ENCODE measurements around the gene SWT1.
"Not testable (repeated sequence)": the region's sequence is repeated elsewhere in the genome, so short reads cannot be mapped to it uniquely, and the experiment has no call there.

The SWT1 gene

DNA sequence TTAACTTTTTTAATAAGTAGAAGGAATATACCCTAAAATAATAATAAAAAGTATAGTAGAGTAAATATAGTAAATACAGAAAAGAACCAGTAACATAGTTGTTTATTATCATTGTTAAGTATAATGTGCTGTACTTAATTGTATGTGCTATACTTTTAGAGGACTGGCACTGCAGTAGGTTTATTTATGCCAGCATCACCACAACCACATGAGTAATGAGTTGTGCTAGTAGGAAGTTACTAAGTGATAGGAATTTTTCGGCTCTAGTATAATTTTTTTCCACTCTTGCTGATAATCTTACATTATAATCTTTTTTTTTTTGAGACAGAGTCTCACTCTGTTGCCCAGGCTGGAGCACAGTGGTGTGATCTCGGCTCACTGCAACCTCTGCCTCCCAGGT, 88.5 kb downstream of the SWT1 start:
- Histone ChIP-seq H2AFZ (ENCODE audit: low read length, unreplicated experiment) (no peak overlapping the region), H3K79me2 (ENCODE audit: control insufficient read depth, insufficient read depth, low read length, unreplicated experiment) (no peaks in the 10 kb centered on the region), H3K27ac (ENCODE audit: low read depth, low read length) (no peak overlapping the region), H3K27me3 (ENCODE audit: insufficient read depth, low read length) (no peaks in the 10 kb centered on the region), H3K4me1 (ENCODE audit: control insufficient read depth, insufficient read depth, low read length, unreplicated experiment) (peaks cover 4% of the 10 kb centered on the region), H3K36me3 (ENCODE audit: insufficient read depth, low read length) (no peaks in the 10 kb centered on the region), H3K4me3 (ENCODE audit: low read depth, low read length) (no peak overlapping the region)

DNA sequence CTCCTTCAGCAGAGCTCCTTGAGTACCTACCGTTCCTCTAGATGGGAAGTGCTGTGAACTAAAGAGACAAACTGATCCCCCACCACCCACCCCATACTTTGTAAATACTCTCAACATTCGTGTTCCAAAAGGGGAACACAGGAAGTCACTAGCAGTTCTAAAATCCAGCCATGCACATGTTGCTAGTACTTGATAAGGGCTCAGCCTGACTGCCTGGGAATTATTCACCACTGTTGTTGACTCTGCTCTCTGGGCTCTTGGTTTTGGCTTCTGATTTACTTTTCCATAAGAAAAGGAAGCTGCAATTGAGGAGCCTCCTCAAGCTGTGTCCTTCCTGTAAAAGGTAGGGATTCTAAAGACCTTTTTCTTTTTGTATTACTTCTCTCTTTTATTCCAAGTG, 92.6 kb downstream of the SWT1 start:
- no peaks in the 10 kb centered on the region for H3K79me2 ChIP-seq (ENCODE audit: control insufficient read depth, insufficient read depth, low read length, unreplicated experiment)
- no peak overlapping the region for H2AFZ ChIP-seq (ENCODE audit: low read length, unreplicated experiment)
- no peaks in the 10 kb centered on the region for H3K36me3 ChIP-seq (ENCODE audit: insufficient read depth, low read length)
- no peak overlapping the region for H3K27ac ChIP-seq (ENCODE audit: low read depth, low read length)
- no peak overlapping the region for H3K4me3 ChIP-seq (ENCODE audit: low read depth, low read length)
- no peaks in the 10 kb centered on the region for H3K27me3 ChIP-seq (ENCODE audit: insufficient read depth, low read length)
- no peaks in the 10 kb centered on the region for H3K4me1 ChIP-seq (ENCODE audit: control insufficient read depth, insufficient read depth, low read length, unreplicated experiment)

DNA sequence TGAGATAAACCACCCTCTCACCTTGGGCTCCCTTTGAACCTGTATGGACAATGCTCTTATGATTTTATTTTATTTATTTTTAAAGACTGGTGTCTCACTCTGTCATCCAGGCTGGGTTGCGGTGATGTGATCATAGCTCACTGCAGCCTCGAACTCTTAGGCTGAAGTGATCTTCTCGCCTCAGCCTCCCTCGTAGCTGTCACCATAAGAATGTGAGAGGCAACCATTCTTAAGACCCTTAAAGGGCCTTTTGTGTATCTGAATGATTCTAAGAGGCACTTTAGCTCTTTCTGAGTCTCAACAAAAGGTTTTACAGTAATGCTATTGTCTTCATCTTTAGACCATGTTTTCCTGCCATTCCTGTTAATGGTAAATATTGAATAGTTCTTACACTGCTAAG, 93.1 kb downstream of the SWT1 start:
- no peak overlapping the region for H3K27ac ChIP-seq (ENCODE audit: low read depth, low read length)

DNA sequence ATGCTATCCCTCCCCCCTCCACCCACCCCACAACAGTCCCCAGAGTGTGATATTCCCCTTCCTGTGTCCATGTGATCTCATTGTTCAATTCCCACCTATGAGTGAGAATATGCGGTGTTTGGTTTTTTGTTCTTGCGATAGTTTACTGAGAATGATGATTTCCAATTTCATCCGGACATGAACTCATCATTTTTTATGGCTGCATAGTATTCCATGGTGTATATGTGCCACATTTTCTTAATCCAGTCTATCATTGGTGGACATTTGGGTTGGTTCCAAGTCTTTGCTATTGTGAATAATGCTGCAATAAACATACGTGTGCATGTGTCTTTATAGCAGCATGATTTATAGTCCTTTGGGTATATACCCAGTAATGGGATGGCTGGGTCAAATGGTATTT, 95.0 kb downstream of the SWT1 start:
- not testable (repeated sequence) for H3K4me3 ChIP-seq (ENCODE audit: low read depth, low read length); H3K4me1 ChIP-seq (ENCODE audit: control insufficient read depth, insufficient read depth, low read length, unreplicated experiment); H3K79me2 ChIP-seq (ENCODE audit: control insufficient read depth, insufficient read depth, low read length, unreplicated experiment); H2AFZ ChIP-seq (ENCODE audit: low read length, unreplicated experiment); H3K27ac ChIP-seq (ENCODE audit: low read depth, low read length); H3K36me3 ChIP-seq (ENCODE audit: insufficient read depth, low read length); H3K27me3 ChIP-seq (ENCODE audit: insufficient read depth, low read length)

More for the DNA sequence above, 93.1 kb downstream of the SWT1 start:
- Histone ChIP-seq H3K79me2 (ENCODE audit: control insufficient read depth, insufficient read depth, low read length, unreplicated experiment) (no peaks in the 10 kb centered on the region), H3K4me1 (ENCODE audit: control insufficient read depth, insufficient read depth, low read length, unreplicated experiment) (no peaks in the 10 kb centered on the region), H3K4me3 (ENCODE audit: low read depth, low read length) (no peak overlapping the region), H2AFZ (ENCODE audit: low read length, unreplicated experiment) (no peak overlapping the region), H3K27me3 (ENCODE audit: insufficient read depth, low read length) (no peaks in the 10 kb centered on the region), H3K36me3 (ENCODE audit: insufficient read depth, low read length) (no peaks in the 10 kb centered on the region)

DNA sequence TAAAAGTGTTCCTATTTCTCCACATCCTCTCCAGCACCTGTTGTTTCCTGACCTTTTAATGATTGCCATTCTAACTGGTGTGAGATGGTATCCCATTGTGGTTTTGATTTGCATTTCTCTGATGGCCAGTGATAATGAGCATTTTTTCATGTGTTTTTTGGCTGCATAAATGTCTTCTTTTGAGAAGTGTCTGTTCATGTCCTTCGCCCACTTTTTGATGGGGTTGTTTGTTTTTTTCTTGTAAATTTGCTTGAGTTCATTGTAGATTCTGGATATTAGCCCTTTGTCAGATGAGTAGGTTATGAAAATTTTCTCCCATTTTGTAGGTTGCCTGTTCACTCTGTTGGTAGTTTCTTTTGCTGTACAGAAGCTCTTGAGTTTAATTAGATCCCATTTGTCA, 95.4 kb downstream of the SWT1 start:
- H3K36me3 ChIP-seq (ENCODE audit: insufficient read depth, low read length); H2AFZ ChIP-seq (ENCODE audit: low read length, unreplicated experiment); H3K27me3 ChIP-seq (ENCODE audit: insufficient read depth, low read length); H3K4me3 ChIP-seq (ENCODE audit: low read depth, low read length); H3K79me2 ChIP-seq (ENCODE audit: control insufficient read depth, insufficient read depth, low read length, unreplicated experiment); H3K27ac ChIP-seq (ENCODE audit: low read depth, low read length); H3K4me1 ChIP-seq (ENCODE audit: control insufficient read depth, insufficient read depth, low read length, unreplicated experiment): not testable (repeated sequence)

DNA sequence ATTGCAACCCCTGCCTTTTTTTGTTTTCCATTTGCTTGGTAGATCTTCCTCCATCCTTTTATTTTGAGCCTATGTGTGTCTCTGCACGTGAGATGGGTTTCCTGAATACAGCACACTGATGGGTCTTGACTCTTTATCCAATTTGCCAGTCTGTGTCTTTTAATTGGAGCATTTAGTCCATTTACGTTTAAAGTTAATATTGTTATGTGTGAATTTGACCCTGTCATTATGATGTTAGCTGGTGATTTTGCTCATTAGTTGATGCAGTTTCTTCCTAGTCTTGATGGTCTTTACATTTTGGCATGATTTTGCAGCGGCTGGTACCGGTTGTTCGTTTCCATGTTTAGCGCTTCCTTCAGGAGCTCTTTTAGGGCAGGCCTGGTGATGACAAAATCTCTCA, 98.6 kb downstream of the SWT1 start:
- not testable (repeated sequence) for H3K79me2 ChIP-seq (ENCODE audit: control insufficient read depth, insufficient read depth, low read length, unreplicated experiment); H3K27ac ChIP-seq (ENCODE audit: low read depth, low read length); H3K4me3 ChIP-seq (ENCODE audit: low read depth, low read length); H3K36me3 ChIP-seq (ENCODE audit: insufficient read depth, low read length); H2AFZ ChIP-seq (ENCODE audit: low read length, unreplicated experiment); H3K27me3 ChIP-seq (ENCODE audit: insufficient read depth, low read length)
- peaks cover 17% of the 10 kb centered on the region for H3K4me1 ChIP-seq (ENCODE audit: control insufficient read depth, insufficient read depth, low read length, unreplicated experiment)

DNA sequence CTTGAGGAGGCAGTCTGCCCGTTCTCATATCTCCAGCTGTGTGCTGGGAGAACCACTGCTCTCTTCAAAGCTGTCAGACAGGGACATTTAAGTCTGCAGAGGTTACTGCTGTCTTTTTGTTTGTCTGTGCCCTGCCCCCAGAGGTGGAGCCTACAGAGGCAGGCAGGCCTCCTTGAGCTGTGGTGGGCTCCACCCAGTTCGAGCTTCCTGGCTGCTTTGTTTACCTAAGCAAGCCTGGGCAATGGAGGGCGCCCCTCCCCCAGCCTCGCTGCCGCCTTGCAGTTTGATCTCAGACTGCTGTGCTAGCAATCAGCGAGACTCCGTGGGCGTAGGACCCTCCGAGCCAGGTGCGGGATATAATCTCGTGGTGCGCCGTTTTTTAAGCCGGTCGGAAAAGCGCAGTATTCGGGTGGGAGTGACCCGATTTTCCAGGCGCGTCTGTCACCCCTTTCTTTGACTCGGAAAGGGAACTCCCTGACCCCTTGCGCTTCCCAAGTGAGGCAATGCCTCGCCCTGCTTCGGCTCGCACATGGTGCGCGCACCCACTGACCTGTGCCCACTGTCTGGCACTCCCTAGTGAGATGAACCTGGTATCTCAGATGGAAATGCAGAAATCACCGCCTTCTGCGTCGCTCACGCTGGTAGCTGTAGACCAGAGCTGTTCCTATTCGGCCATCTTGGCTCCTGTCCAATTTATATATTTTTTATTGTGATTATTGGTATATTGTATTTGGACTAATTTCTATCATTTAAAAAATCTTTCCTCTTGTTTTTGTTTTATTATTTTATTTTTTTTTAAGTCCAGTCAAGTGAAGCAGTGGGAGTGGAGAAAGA, 100.4 kb downstream of the SWT1 start:
- not testable (repeated sequence) for H3K27me3 ChIP-seq (ENCODE audit: insufficient read depth, low read length); H3K4me3 ChIP-seq (ENCODE audit: low read depth, low read length); H3K79me2 ChIP-seq (ENCODE audit: control insufficient read depth, insufficient read depth, low read length, unreplicated experiment); H2AFZ ChIP-seq (ENCODE audit: low read length, unreplicated experiment); H3K36me3 ChIP-seq (ENCODE audit: insufficient read depth, low read length); H3K27ac ChIP-seq (ENCODE audit: low read depth, low read length)
- peaks cover 20% of the 10 kb centered on the region for H3K4me1 ChIP-seq (ENCODE audit: control insufficient read depth, insufficient read depth, low read length, unreplicated experiment)

DNA sequence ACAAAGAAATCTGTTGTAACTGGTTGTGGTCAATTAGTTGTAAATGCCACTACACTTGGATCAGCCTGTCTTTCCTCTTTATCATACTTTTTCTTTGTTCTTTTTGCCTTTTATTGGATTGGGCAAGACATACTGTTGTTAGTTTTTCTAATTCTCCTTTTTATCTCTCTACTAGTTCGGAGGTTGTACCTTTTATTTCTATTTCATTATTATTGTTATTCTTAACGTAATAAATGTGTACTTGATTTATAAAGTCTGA, 100.9 kb downstream of the SWT1 start:
- no peaks in the 10 kb centered on the region for H3K36me3 ChIP-seq (ENCODE audit: insufficient read depth, low read length)
- no peaks in the 10 kb centered on the region for H3K27me3 ChIP-seq (ENCODE audit: insufficient read depth, low read length)
- H3K27ac ChIP-seq (ENCODE audit: low read depth, low read length), result no peak overlapping the region
- H3K4me1 ChIP-seq (ENCODE audit: control insufficient read depth, insufficient read depth, low read length, unreplicated experiment), result peaks cover 20% of the 10 kb centered on the region
- H3K4me3 ChIP-seq (ENCODE audit: low read depth, low read length), result no peak overlapping the region
- no peak overlapping the region for H2AFZ ChIP-seq (ENCODE audit: low read length, unreplicated experiment)
- no peaks in the 10 kb centered on the region for H3K79me2 ChIP-seq (ENCODE audit: control insufficient read depth, insufficient read depth, low read length, unreplicated experiment)

DNA sequence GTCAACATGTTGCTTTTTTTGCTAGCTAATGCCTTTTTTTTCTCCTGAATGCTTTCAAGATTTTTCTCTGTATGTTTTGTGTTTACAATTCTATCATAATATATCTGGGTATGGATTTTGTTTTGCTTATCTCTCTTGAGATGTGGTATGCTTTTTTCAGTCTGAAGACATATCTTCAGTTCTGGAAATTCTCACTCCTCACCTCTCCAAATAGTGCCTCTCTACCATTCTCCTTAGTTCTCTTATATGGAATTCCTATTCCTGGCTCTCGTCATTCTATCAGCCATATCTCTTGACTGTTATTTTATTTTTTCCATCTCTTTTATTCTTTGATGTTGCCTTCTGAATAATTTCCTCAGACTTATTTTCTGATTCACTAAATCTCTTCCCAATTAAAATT, 101.7 kb downstream of the SWT1 start:
- H3K4me3 ChIP-seq (ENCODE audit: low read depth, low read length), result no peak overlapping the region
- H2AFZ ChIP-seq (ENCODE audit: low read length, unreplicated experiment), result no peak overlapping the region
- H3K4me1 ChIP-seq (ENCODE audit: control insufficient read depth, insufficient read depth, low read length, unreplicated experiment), result peaks cover 20% of the 10 kb centered on the region
- H3K36me3 ChIP-seq (ENCODE audit: insufficient read depth, low read length), result no peaks in the 10 kb centered on the region
- no peaks in the 10 kb centered on the region for H3K79me2 ChIP-seq (ENCODE audit: control insufficient read depth, insufficient read depth, low read length, unreplicated experiment)
- H3K27ac ChIP-seq (ENCODE audit: low read depth, low read length), result no peak overlapping the region
- no peaks in the 10 kb centered on the region for H3K27me3 ChIP-seq (ENCODE audit: insufficient read depth, low read length)

DNA sequence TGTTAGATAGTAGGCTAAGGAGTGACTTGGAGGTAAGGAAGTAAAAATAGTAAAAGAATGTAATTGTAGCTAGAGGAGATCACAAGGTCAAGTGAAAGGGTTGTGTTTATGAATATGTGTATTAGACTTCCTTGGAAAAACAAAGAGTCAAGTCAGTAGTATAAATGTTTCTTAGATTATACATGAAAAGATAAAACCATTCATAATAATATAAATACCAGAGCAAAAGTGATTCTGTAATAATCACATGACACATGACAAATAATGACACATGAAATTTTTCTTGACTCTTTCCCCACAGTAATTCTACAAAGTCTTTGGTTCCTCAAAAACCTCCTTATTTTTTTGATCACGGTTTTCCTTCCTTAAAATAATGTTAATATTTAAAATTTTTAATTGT, 103.6 kb downstream of the SWT1 start:
- H3K36me3 ChIP-seq (ENCODE audit: insufficient read depth, low read length), result no peaks in the 10 kb centered on the region
- peak overlapping the region; percentile 44; the same call in 1 of the 2 replicates for H3K27ac ChIP-seq (ENCODE audit: low read depth, low read length)
- no peak overlapping the region for H2AFZ ChIP-seq (ENCODE audit: low read length, unreplicated experiment)

DNA sequence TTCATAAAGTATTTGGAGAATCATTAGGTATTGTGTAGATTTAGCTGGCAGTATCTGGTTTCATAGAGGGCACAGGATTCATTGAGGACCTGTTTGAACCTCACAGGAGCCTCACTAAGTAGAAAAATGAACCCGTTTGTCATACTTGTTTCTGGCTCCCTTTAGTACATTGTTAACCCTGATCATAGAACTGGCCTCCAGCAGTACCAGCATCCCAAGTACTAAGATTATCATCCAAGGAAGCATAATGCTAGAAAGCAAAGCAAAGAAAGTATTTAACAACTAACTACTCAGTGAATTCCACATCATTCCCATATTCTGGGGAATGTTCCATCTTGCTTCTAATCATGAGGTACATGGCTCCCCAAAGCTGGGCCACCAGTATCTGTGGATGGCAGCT, 105.2 kb downstream of the SWT1 start:
- Histone ChIP-seq H3K4me1 (ENCODE audit: control insufficient read depth, insufficient read depth, low read length, unreplicated experiment) (peaks cover 20% of the 10 kb centered on the region), H3K27ac (ENCODE audit: low read depth, low read length) (no peak overlapping the region), H2AFZ (ENCODE audit: low read length, unreplicated experiment) (no peak overlapping the region)

More for the DNA sequence above, 103.6 kb downstream of the SWT1 start:
- Histone ChIP-seq H3K4me1 (ENCODE audit: control insufficient read depth, insufficient read depth, low read length, unreplicated experiment) (peaks cover 20% of the 10 kb centered on the region), H3K27me3 (ENCODE audit: insufficient read depth, low read length) (no peaks in the 10 kb centered on the region), H3K79me2 (ENCODE audit: control insufficient read depth, insufficient read depth, low read length, unreplicated experiment) (no peaks in the 10 kb centered on the region), H3K4me3 (ENCODE audit: low read depth, low read length) (no peak overlapping the region)

More for the DNA sequence above, 105.2 kb downstream of the SWT1 start:
- no peaks in the 10 kb centered on the region for H3K36me3 ChIP-seq (ENCODE audit: insufficient read depth, low read length)
- no peak overlapping the region for H3K4me3 ChIP-seq (ENCODE audit: low read depth, low read length)
- no peaks in the 10 kb centered on the region for H3K27me3 ChIP-seq (ENCODE audit: insufficient read depth, low read length)
- no peaks in the 10 kb centered on the region for H3K79me2 ChIP-seq (ENCODE audit: control insufficient read depth, insufficient read depth, low read length, unreplicated experiment)

Measured in ACC112 (cell line).